Hypothalamus (tissue), 51 donors: ENCODE results near the gene CEP43.

Experiments
- DNase-seq, 51 donors: peaks; one replicate each; lab custom pipeline; 2025; lab: John Stamatoyannopoulos, UW

CEP43 gene

GRCh38 chr6:166999145-166999883, at the start of gene CEP43:
TSS of gene CEP43 (plus strand) at chr6:166999397. CDS start at chr6:166999413, 16 bp downstream.
- DNase-seq: peak; percentile 23 to 96 (median 90)

- DNase-seq: no peak
These were observed 49.4 kb upstream of the CEP43 start for GRCh38 chr6:166949528-166950442.

DNA sequence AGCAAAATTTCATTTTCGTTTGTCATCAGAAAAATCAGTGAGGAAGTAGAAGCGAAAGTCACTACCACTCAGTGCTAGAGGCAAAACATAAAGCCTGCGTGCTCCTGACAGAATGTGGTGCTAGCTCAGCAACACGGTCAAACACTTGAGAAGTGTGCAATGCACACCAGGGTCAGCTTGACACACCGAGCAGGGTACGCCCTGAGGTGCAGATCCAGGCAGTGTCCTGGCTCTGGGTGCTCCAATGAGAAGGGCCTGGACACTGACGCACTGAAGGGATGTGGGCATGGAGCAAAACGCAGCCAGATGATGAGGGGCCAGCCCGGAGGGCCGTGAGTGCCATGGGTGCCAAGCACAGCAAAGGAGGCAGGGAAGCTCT, 48.8 kb upstream of the CEP43 start:
- DNase-seq: no peak

- peak in 32 of 51 donors; percentile 15 to 79 (median 56) for DNase-seq
These were observed 48.1 kb upstream of the CEP43 start for GRCh38 chr6:166950892-166951669.

DNA sequence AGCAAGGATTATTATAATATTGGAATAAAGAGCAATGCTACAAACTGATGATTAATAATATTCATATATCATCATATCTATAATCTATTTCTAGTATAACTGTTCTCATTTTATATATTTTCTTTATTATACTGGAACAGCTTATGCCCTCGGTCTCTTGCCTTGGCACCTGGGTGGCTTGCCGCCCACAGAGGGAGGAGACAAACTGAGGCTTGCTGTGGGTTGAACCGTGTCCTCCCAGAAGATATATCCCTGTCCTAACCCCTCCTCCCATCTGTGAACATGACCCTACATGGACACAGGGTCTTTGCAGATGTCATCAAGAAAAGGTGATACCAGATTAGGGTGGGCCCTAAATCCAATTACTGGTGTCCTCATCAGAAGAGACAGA, 47.5 kb upstream of the CEP43 start:
- DNase-seq: no peak

GRCh38 chr6:166952121-166952520, 47.1 kb upstream of the CEP43 start:
- no peak for DNase-seq

DNA sequence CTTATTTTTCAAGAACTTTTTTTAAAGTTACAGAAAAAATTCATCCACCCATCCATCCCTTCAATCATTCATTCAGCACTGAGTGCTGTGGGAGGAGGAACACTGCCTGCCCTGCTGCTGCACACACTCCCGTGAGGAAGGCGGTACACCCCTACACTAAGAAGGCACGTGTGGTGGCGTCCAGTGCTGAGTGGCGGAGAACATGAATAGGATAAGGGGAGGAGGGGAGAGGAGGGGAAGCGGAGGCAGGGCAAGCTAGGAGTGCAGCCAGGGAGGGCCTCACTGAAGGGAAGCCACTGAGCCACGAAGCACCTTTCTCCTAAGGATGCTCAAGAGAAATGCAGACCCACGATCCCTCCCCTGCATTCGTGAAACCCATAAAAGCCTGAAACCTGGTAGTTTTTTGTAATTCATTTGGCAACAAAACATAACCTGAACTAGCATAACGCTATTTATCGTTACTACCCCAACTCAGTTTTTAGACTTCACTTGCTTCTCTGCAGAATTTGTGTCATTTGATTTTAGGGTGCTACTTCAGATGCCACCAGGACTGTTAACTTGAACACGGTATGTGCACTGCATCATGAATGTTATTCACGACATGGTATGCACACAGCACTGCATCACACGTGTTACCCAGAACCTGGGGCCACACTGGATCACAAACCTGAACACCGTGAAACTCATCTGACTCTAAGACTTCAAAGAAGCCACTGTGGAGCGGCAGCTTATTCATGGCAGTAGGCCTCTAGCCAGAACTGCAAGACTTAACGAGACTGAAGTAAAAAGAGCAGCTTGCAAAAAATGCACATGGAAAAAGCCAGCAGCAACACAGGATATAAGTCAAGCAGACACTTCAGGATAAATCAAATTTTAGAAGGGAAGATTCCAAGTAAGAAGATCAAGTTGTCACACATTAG, 46.4 kb upstream of the CEP43 start:
- DNase-seq: no peak

DNA sequence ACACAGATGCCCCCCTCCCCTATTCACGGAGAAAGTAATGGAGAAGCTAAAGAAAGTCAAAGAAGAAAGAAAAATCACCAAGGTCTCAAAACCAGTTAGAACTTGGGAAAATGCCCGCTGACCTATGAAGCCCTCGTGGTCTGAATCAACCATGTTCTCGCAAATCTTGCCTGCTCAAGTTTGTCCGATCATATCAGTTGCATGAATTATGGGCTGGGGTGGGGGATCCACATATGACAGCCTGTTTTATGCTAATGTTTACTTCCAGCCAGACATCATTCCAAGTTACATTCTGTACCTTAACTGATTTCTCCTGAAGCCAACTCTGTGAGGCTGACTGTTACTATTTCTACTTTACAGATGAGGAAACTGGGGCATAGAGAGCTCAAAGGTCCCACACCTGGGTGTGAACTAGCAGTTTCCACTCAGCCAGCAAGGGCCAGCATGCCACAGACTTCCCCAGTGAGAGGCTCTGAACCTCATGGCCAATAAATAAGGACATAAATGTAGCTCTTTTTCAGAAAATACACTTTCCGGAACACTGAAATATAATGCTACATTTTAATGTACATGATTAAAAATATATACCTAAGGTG, 45.0 kb upstream of the CEP43 start:
- DNase-seq: no peak

DNA sequence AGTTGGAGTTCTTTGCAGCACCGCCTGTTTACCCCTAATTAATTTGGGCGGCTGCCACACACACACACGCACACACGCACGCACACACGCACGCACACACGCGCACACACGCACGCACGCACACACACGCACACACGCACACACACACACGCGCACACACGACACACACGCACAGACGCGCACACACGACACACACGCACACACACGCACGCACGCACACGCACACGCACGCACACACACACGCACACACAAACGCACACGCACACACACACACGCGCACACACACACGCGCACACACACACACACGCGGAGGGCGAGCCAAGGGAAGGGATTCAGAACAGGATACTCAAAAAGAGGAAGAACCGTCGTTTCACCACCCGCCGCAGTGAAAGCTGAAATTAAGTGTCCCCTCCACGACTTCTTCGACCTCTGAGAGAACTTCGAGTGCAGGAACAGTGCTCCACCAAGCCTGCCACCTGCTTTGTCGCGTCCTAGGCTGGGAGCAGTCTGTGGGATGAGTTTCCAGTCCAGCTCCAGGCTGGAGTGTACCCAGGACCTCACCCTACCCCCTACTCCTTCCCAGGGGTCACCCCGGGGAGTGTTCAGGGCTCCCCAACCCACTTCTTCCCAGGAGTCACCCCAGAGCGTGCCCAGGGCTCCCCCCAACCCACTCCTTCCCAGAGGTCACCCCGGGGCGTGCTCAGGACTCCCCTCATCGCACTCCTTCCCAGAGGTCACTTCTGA, 43.9 kb upstream of the CEP43 start:
- peak in 1 of 51 donors; percentile 17 for DNase-seq

DNA sequence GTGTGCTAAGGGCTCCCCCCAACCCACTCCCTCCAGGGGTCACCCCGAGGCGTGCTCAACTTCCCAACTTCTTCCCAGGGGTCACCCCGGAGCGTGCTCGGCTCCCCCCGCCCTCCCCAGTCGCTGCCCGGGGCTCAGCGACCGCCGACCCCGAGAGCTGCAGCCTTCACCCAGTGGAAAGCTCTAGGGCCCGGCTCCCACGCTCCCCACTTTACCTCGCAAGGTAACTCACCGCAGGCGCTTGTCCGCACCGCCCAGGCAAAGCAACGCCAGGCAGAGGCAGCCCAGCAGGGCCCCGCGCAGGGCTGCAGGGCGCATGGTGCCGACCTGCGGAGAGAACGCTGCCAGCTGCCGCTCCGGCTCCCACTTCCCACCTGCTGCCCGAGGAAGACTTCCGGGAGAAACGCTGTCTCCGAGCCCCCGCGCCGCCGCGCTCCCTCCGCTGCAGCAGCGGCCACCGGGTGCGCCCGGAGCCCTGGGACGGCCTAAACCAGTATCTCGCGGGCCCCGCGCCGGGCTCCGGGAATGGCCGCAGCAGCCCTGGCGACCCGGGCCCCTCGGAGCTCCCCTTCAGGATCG, 43.2 kb upstream of the CEP43 start:
- DNase-seq: no peak

DNA sequence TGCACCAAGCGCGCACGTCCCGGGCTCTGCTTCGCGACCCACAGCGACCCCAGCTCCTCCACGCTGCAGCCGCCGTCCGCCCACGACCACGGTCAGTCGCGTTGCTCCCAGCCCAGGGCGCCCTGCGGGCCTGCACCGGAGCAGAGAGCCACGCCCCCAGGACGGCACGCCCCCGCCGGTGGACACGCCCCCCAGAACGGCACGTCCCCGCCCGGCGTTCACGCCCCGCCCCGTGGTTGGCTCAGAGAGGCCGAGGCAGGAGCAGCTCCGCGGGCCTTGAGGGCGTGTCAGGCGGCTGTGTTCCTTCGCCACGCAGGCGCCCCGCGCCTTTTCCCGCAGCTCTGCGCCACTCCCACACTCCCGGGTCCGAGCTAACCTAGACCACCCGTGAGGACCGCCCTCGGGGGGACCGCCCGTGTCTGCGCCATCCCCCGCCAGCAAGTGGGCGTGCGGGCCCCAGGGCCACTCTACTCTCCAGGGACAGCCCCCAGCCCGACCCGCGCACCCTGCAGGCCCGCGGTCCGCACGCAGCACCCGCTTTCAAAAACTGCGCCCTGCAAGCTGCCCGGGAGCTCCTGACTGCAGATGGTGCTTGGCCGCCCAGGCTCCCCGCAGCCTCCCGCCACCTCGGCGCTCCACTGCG, 42.6 kb upstream of the CEP43 start, which contains the start of gene RNASET2:
RNASET2 (minus strand) TSS at position 107 of the 643 bp plus-strand sequence. CDS start 368 bp downstream, outside the sequence.
- DNase-seq: peak in 50 of 51 donors; percentile 44 to 94 (median 86)

DNA sequence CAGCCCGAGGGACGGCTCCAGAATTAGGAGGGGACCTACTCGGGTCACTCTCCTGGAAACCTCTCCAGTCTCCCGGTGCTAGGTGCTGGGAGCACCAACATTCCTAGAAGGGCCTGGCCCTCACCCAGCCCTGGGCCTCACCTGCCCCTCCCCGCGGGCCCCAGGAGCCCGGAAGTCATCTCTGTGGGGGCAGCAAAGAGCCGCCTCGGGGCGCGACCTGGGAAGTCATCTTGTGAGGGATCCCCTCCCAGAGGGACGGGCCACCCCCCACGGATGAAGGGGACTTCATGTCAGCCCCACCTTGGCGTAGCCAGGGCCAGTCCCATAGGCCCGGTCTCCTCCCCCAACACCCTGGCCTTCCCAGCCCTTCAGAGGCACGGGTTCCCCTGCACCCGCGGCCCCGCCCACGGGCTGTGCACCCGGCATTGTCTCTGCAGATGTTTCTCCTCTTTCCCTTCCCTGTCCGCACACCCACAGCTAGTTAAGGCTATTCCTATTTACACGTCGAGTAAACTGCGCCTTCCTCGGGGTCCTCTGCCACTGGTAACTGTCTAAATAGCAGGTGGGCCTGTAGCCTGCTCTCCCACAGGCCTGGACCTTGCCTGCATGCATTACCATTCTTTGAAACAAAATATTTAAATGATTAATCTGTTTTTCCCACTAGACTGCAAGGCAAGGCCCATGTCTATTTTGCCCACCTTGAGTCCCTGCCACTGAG, 42.0 kb upstream of the CEP43 start:
- DNase-seq: peak in 7 of 51 donors; percentile 26 to 62 (median 35)

DNA sequence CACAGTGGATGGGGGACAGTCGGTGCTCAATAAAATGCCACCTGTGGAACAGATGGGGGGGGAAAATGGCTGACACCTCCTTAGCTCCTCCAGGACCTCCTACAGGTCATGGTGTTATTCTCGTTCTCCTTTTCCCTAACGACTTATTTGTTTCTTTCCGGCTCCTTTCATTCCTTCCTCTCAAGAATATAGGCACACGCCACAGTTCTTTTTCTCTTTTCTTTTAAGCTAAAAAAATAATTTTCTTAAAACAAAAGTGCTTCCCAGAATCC, 41.5 kb upstream of the CEP43 start:
- no peak for DNase-seq

DNA sequence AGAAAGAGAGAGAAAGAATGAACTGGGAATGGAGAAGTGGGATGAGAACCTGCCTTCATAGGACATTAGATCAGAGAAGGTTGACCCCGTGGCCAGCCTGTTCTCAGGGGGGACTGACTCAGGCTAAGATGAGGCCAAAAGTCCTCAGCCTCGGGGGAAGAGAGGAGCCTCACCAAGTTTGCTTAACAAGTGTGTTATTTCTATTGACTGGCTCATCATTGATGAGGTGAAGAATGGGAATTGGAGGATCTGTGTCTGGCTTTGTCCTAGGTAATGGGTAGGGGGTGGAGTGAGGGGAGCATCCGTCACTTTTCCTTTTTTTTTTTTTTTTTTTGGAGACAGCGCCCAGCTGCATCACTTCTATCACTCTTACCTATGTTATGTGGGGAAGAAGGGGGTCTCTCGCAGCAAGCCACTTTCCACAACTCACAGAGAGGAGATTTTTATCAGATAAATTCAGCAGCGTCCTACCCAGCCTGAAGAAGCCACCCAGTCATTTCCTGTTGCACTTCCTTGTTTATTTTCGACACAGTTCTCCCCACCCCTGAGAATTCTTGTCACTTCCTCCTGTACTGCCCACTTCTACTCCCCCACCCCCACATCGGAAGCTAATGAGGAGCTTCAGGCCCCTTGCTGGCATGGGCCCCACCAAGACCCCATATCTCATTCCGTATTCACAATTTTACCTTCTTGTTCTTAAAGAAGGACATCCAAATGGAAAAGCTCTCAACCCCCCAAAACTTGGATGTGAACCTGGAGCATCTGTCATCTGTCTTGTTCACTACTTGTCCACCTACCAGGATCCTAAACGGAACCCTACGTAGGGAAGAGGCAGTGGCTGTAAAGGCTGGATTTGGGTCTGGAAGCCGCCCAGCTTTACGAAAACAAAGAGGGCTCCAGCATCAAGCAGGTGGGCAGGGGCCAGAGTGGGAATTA, 40.0 kb upstream of the CEP43 start:
- DNase-seq: peak in 3 of 51 donors; percentile 12 to 45 (median 18)

DNA sequence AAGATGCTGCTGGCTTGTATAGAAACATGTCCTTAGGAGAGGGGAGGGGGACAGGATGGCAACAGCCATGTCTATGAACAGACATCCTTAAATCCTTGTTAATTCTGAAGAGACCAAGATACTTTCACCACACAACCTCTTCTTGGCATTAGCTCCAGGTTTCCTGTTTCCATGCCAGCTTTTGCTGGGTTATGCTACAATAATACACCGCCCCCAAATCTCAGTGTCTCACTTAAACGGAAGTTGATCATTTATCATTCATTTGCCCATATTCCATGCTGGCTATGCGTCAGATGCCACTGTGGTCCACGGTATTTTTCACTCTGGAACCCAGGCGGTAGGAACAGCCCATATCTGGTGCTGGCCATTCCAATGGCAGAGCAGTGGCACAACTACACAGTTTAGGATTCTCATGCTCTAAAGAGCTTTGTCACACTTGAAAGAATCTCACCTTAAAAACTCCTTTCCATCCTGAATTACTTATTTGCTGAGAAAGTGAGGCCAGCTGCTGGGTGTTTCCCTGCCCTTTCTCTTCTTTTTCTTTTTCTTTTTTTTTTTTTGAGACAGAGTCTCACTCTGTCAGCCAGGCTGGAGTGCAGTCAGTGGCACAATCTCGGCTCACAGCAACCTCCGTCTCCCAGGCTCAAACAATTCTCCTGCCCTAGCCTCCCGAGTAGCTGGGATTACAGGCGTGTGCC, 39.1 kb upstream of the CEP43 start:
- no peak for DNase-seq

GRCh38 chr6:166960609-166960978, 38.6 kb upstream of the CEP43 start:
- no peak for DNase-seq
